Liver (tissue), 9 donors: ENCODE results near the gene DAGLA. TPM values are rescaled to one million over a fixed set of nuclear protein-coding genes. Genes with fewer than 3 reads are reported as not detected.
"Not testable (repeated sequence)": the region's sequence is repeated elsewhere in the genome, so short reads cannot be mapped to it uniquely, and the experiment has no call there.

Experiments
- DNase-seq: peaks from one replicate; pipeline ENCODE4 v3.0.0-alpha.2; 2017; ENCODE audit warnings: low spot score
- H3K27ac ChIP-seq, 2 donors: one replicate each; pipeline ENCODE4 v1.7.0; 2013; ENCODE audit warnings: inconsistent platforms in 2 of 2, low read length in 2 of 2, control low read depth in 1 of 2, low read depth in 1 of 2, mild to moderate bottlenecking in 1 of 2
- H3K27me3 ChIP-seq, 4 donors: one replicate each; pipeline versions ENCODE4 v1.6.1 to v1.7.0; 2013; ENCODE audit warnings: low read length in 3 of 4, inconsistent platforms in 1 of 4, mild to moderate bottlenecking in 1 of 4, moderate library complexity in 1 of 4; ENCODE audit not compliant: control insufficient read depth in 4 of 4, insufficient read depth in 4 of 4
- H3K36me3 ChIP-seq, 4 donors: one replicate each; pipeline versions ENCODE4 v1.6.1 to v1.7.0; 2013; ENCODE audit warnings: low read length in 3 of 4, mild to moderate bottlenecking in 3 of 4, low read depth in 1 of 4, moderate library complexity in 1 of 4; ENCODE audit not compliant: control insufficient read depth in 4 of 4, insufficient read depth in 3 of 4
- H3K4me1 ChIP-seq, 4 donors: one replicate each; pipeline versions ENCODE4 v1.6.1 to v1.7.0; 2013; ENCODE audit warnings: low read length in 3 of 4, mild to moderate bottlenecking in 3 of 4, moderate library complexity in 1 of 4; ENCODE audit not compliant: control insufficient read depth in 4 of 4, insufficient read depth in 4 of 4
- H3K4me3 ChIP-seq, 3 donors: one replicate each; pipeline versions ENCODE4 v1.6.1 to v1.7.0; 2013; ENCODE audit warnings: low read length in 3 of 3, control low read depth in 1 of 3, low read depth in 1 of 3, mild to moderate bottlenecking in 1 of 3
- H3K9ac ChIP-seq, 2 donors: one replicate each; pipeline ENCODE4 v1.7.0; 2013; ENCODE audit warnings: low read length in 2 of 2, mild to moderate bottlenecking in 2 of 2, moderate library complexity in 2 of 2, control low read depth in 1 of 2, low read depth in 1 of 2
- H3K9me3 ChIP-seq, 4 donors: one replicate each; pipeline versions ENCODE4 v1.6.1 to v1.7.0; 2013; ENCODE audit warnings: low read length in 3 of 4; ENCODE audit not compliant: control insufficient read depth in 4 of 4
- FOXA1 ChIP-seq: IDR thresholded peaks from 2 replicates; pipeline ENCODE4 v1.6.1; 2016; ENCODE audit warnings: antibody characterized with exemption
- FOXA2 ChIP-seq: IDR thresholded peaks from 2 replicates; pipeline ENCODE4 v1.6.1; 2016; ENCODE audit warnings: antibody characterized with exemption
- GABPA ChIP-seq, 2 donors: IDR thresholded peaks in 1 of 2; conservative IDR thresholded peaks in 1 of 2; 2 replicates each; pipeline ENCODE4 v1.6.1; 2016; ENCODE audit warnings: antibody characterized with exemption in 2 of 2, mild to moderate bottlenecking in 1 of 2, moderate library complexity in 1 of 2
- HNF4A ChIP-seq, 2 donors: conservative IDR thresholded peaks; 2 replicates each; pipeline ENCODE4 v1.6.1; 2016; ENCODE audit warnings: antibody characterized with exemption in 2 of 2, mild to moderate bottlenecking in 2 of 2
- HNF4G ChIP-seq: IDR thresholded peaks from 2 replicates; pipeline ENCODE4 v1.6.1; 2016; ENCODE audit warnings: antibody characterized with exemption
- JUND ChIP-seq, 2 donors: IDR thresholded peaks; 2 replicates each; pipeline ENCODE4 v1.6.1; 2016; ENCODE audit warnings: antibody characterized with exemption in 2 of 2
- RAD21 ChIP-seq, 2 donors: IDR thresholded peaks; 2 replicates each; pipeline ENCODE4 v1.6.1; 2016; ENCODE audit warnings: antibody characterized with exemption in 2 of 2, mild to moderate bottlenecking in 2 of 2
- RXRA ChIP-seq, 2 donors: IDR thresholded peaks; 2 replicates each; pipeline ENCODE4 v1.6.1; 2017 to 2018; ENCODE audit warnings: antibody characterized with exemption in 2 of 2, mild to moderate bottlenecking in 1 of 2
- TAF1 ChIP-seq: conservative IDR thresholded peaks from 2 replicates; pipeline ENCODE4 v1.6.1; 2016; ENCODE audit warnings: antibody characterized with exemption, mild to moderate bottlenecking
- YY1 ChIP-seq: IDR thresholded peaks from 2 replicates; pipeline ENCODE4 v1.6.1; 2016; ENCODE audit warnings: antibody characterized with exemption, mild to moderate bottlenecking
- WGBS: extraction: QIAGEN DNeasy Blood & Tissue Kit; methylation state at CpG from one replicate; pipeline ENCODE4 v1.1.7; 2013; 5-methylcytosine and 5-hydroxymethylcytosine counted together
- polyA plus RNA-seq, 2 donors: library from polyadenylated mRNA; stranded (reverse) in 1 of 2; unstranded in 1 of 2; fragments of 200-250 nt in 1 of 2; fragments of >200 nt in 1 of 2; fragmentation: Nextera tagmentation in 1 of 2; extraction: Ambion mirVana in 1 of 2; gene quantifications; one replicate each; pipeline versions ENCODE4 v1.2.1 to v1.2.3, GENCODE V29; 2013 to 2015
- total RNA-seq, 2 donors: library from RNA; depleted of rRNA; stranded (reverse); fragments of >200 nt; gene quantifications; one replicate each; pipeline ENCODE4 v1.2.3, GENCODE V29; 2014
- TF ChIP-seq, protein P1 (sequence below): IDR thresholded peaks from 2 replicates; pipeline ENCODE4 v1.6.1; 2016; ENCODE audit warnings: antibody characterized with exemption
- TF ChIP-seq, protein P2 (sequence below): IDR thresholded peaks from 2 replicates; pipeline ENCODE4 v1.6.1; 2016; ENCODE audit warnings: antibody characterized with exemption, mild to moderate bottlenecking
- TF ChIP-seq, protein P3 (sequence below): fragments of 150-350 bp; IDR thresholded peaks from 2 replicates; pipeline ENCODE4 v1.5.1; 2017; ENCODE audit warnings: improper control_type of control experiment, low read depth, low read length; ENCODE audit not compliant: missing input control
- donor health status: healthy.
- donor health status: healthy.
- donor health status: healthy.
- donor health status: healthy.
- donor health status: healthy.

DAGLA gene
- total and polyA plus RNA-seq, 4 donors, result 0.13 to 0.84 (median 0.60) TPM

DNA sequence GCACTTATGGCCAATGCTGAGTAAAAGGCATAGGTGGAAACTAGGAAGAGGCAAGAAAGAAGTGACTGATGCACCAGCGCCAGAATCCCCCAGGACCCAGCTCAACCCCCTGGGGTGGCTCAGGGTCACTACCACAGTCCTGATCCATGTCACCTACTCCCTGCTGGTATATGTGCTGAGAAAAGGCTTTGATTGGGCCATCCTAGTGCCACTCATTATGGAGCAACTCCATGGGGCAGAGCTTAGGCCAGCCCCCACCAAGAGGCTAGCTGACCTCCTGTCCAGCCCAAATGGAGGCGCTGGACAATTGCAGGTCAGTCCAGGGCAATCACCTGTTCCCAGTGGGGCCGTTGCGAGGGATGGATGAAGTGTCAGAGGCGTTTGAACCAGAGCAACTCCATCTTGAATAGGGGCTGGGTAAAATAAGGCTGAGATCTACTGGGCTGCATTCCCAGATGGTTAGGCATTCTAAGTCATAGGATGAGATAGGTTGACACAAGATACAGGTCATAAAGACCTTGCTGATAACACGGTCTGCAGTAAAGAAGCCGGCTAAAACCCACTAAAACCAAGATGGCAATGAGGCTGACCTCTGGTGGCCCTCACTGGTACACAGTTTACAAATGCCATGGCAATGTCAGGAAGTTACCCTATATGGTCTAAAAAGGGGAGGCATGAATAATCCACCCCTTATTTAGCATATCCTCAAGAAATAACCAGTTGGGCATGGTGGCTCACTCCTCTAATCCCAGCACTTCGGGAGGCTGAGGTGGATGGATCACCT, 20.6 kb upstream of the DAGLA start:
- 86% methylated on average over 8 of the region's 8 CpGs for WGBS
- Histone ChIP-seq H3K27me3 (no peaks in the 10 kb centered on the region), H3K27ac (no peak overlapping the region), H3K9me3 (no peaks in the 10 kb centered on the region), H3K36me3 (no peaks in the 10 kb centered on the region), H3K4me3 (no peak overlapping the region), H3K9ac (no peak overlapping the region), H3K4me1 (peaks cover 0 to under 1% (median 0%) of the 10 kb centered on the region in 4 donors)
- DNase-seq, result no peak
- TF ChIP-seq YY1 (no peak), FOXA1 (no peak), FOXA2 (no peak), JUND (IDR thresholded peaks at IDR 0.05) (no peak), RAD21 (IDR thresholded peaks at IDR 0.05) (no peak), HNF4A (conservative IDR thresholded peaks at IDR 0.05) (no peak), GABPA (IDR thresholded peaks at IDR 0.05 in 1 of 2, conservative IDR thresholded peaks at IDR 0.05 in 1 of 2) (no peak), RXRA (IDR thresholded peaks at IDR 0.05) (no peak), HNF4G (no peak), TAF1 (no peak)
- TF ChIP-seq, protein P1, sequence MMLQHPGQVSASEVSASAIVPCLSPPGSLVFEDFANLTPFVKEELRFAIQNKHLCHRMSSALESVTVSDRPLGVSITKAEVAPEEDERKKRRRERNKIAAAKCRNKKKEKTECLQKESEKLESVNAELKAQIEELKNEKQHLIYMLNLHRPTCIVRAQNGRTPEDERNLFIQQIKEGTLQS, result no peak
- TF ChIP-seq, protein P2, sequence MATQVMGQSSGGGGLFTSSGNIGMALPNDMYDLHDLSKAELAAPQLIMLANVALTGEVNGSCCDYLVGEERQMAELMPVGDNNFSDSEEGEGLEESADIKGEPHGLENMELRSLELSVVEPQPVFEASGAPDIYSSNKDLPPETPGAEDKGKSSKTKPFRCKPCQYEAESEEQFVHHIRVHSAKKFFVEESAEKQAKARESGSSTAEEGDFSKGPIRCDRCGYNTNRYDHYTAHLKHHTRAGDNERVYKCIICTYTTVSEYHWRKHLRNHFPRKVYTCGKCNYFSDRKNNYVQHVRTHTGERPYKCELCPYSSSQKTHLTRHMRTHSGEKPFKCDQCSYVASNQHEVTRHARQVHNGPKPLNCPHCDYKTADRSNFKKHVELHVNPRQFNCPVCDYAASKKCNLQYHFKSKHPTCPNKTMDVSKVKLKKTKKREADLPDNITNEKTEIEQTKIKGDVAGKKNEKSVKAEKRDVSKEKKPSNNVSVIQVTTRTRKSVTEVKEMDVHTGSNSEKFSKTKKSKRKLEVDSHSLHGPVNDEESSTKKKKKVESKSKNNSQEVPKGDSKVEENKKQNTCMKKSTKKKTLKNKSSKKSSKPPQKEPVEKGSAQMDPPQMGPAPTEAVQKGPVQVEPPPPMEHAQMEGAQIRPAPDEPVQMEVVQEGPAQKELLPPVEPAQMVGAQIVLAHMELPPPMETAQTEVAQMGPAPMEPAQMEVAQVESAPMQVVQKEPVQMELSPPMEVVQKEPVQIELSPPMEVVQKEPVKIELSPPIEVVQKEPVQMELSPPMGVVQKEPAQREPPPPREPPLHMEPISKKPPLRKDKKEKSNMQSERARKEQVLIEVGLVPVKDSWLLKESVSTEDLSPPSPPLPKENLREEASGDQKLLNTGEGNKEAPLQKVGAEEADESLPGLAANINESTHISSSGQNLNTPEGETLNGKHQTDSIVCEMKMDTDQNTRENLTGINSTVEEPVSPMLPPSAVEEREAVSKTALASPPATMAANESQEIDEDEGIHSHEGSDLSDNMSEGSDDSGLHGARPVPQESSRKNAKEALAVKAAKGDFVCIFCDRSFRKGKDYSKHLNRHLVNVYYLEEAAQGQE, result no peak
- TF ChIP-seq, protein P3, sequence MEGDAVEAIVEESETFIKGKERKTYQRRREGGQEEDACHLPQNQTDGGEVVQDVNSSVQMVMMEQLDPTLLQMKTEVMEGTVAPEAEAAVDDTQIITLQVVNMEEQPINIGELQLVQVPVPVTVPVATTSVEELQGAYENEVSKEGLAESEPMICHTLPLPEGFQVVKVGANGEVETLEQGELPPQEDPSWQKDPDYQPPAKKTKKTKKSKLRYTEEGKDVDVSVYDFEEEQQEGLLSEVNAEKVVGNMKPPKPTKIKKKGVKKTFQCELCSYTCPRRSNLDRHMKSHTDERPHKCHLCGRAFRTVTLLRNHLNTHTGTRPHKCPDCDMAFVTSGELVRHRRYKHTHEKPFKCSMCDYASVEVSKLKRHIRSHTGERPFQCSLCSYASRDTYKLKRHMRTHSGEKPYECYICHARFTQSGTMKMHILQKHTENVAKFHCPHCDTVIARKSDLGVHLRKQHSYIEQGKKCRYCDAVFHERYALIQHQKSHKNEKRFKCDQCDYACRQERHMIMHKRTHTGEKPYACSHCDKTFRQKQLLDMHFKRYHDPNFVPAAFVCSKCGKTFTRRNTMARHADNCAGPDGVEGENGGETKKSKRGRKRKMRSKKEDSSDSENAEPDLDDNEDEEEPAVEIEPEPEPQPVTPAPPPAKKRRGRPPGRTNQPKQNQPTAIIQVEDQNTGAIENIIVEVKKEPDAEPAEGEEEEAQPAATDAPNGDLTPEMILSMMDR, result no peak

GRCh38 chr11:61660997-61661396, 19.2 kb upstream of the DAGLA start:
- DNase-seq, H3K9ac ChIP-seq, H3K36me3 ChIP-seq, H3K4me1 ChIP-seq, H3K4me3 ChIP-seq, H3K27me3 ChIP-seq, H3K9me3 ChIP-seq, H3K27ac ChIP-seq: not testable (repeated sequence)
- WGBS, result 72% methylated on average over 4 of the region's 4 CpGs
